HepG2 (cell line): ENCODE measurements around the gene SRSF3. TPM values are rescaled to one million over a fixed set of nuclear protein-coding genes. Genes with fewer than 3 reads are reported as not detected.
A peak's percentile ranks its signal among the peaks of the same experiment; 100 is the strongest.

Experiments
- CBFB ChIP-seq: sonication (generic); formaldehyde crosslinking; IDR thresholded peaks from 2 replicates; pipeline ENCODE4 v1.4.0; 2020; ENCODE audit warnings: missing genetic modification reagents
- GTF2F1 ChIP-seq: fragments of 150-350 bp; IDR thresholded peaks from 2 replicates; pipeline ENCODE4 v1.6.1; 2014; ENCODE audit warnings: low read length
- HMGA1 ChIP-seq: sonication (generic); formaldehyde crosslinking; conservative IDR thresholded peaks from 2 replicates; pipeline ENCODE4 v1.4.0; 2020; ENCODE audit warnings: missing genetic modification reagents
- KDM1A ChIP-seq: IDR thresholded peaks from 2 replicates; pipeline ENCODE4 v1.6.1; 2016; ENCODE audit warnings: missing compliant biosample characterization
- KDM4B ChIP-seq: sonication (generic); formaldehyde crosslinking; IDR thresholded peaks from 2 replicates; pipeline ENCODE4 v1.4.0; 2020; ENCODE audit warnings: missing genetic modification reagents
- NR1H2 ChIP-seq: sonication (generic); formaldehyde crosslinking; IDR thresholded peaks from 2 replicates; pipeline ENCODE4 v1.8.1; 2022; ENCODE audit warnings: low read depth, missing genetic modification reagents, borderline replicate concordance
- RAD21 ChIP-seq: fragments of 450-650 bp; formaldehyde crosslinking; IDR thresholded peaks from 2 replicates; pipeline ENCODE4 v1.5.0; 2020; ENCODE audit warnings: mild to moderate bottlenecking
- SMARCC2 ChIP-seq: fragments of 450-650 bp; IDR thresholded peaks from 2 replicates; pipeline ENCODE4 v1.6.1; 2017; ENCODE audit warnings: antibody characterized with exemption, mild to moderate bottlenecking
- ZBTB7B ChIP-seq: sonication (generic); formaldehyde crosslinking; IDR thresholded peaks from 2 replicates; pipeline ENCODE4 v1.4.0; 2020; ENCODE audit warnings: missing genetic modification reagents
- ZFP62 ChIP-seq: sonication (generic); formaldehyde crosslinking; IDR thresholded peaks from 2 replicates; pipeline ENCODE4 v1.4.0; 2020; ENCODE audit warnings: missing genetic modification reagents
- ZFYVE20 ChIP-seq: sonication (generic); formaldehyde crosslinking; IDR thresholded peaks from 2 replicates; pipeline ENCODE4 v1.8.0; 2023; ENCODE audit warnings: low read depth, mild to moderate bottlenecking, moderate library complexity, missing genetic modification reagents, borderline replicate concordance
- ZNF33A ChIP-seq: sonication (generic); formaldehyde crosslinking; IDR thresholded peaks from 2 replicates; pipeline ENCODE4 v1.5.1; 2020; ENCODE audit warnings: missing genetic modification reagents, mild to moderate bottlenecking, moderate library complexity, borderline replicate concordance
- ZNF383 ChIP-seq: sonication (generic); formaldehyde crosslinking; IDR thresholded peaks from 2 replicates; pipeline ENCODE4 v1.4.0; 2020; ENCODE audit warnings: missing genetic modification reagents, mild to moderate bottlenecking, borderline replicate concordance
- polyA plus RNA-seq, 8 experiments: library from polyadenylated mRNA; depleted of rRNA in 3 of 8; stranded (reverse) in 7 of 8; unstranded in 1 of 8; fragments of >200 nt; fragmentation: Illumina TruSeq in 4 of 8; extraction: Trizol in 4 of 8; gene quantifications; 2 replicates each; pipeline versions ENCODE4 v1.2.1 to v1.2.3, GENCODE V29; 2011 to 2016; ENCODE audit warnings: low read depth in 4 of 8, missing spikeins in 1 of 8, mixed read lengths in 1 of 8; ENCODE audit not compliant: insufficient read depth in 1 of 8
- total RNA-seq, 5 experiments: library from RNA; depleted of rRNA; stranded (reverse); fragments of >200 nt; fragmentation: Illumina TruSeq; extraction: Trizol; gene quantifications; 2 replicates each; pipeline ENCODE4 v1.2.3, GENCODE V29; 2016; ENCODE audit warnings: low read depth in 1 of 5
- TF ChIP-seq, protein P1 (sequence below): sonication (generic); formaldehyde crosslinking; IDR thresholded peaks from 2 replicates; pipeline ENCODE4 v1.8.1; 2022; ENCODE audit warnings: mild to moderate bottlenecking, missing genetic modification reagents
- TF ChIP-seq, protein P2 (sequence below): sonication (generic); IDR thresholded peaks from 2 replicates; pipeline ENCODE4 v1.6.1; 2016; ENCODE audit warnings: low read depth, borderline replicate concordance
- TF ChIP-seq, protein P3 (sequence below): sonication (generic); formaldehyde crosslinking; IDR thresholded peaks from 2 replicates; pipeline ENCODE4 v1.8.1; 2023; ENCODE audit warnings: missing genetic modification reagents, mild to moderate bottlenecking, borderline replicate concordance
- TF ChIP-seq, protein P4 (sequence below): sonication (generic); formaldehyde crosslinking; IDR thresholded peaks from 2 replicates; pipeline ENCODE4 v1.4.0; 2020; ENCODE audit warnings: missing genetic modification reagents, borderline replicate concordance
- TF ChIP-seq, protein P5 (sequence below): sonication (generic); formaldehyde crosslinking; IDR thresholded peaks from 2 replicates; pipeline ENCODE4 v1.4.0; 2020; ENCODE audit warnings: mild to moderate bottlenecking, missing genetic modification reagents, borderline replicate concordance

SRSF3 gene
- total and polyA plus RNA-seq, 2 of the 13 experiments (the other 11 are each of a cell fraction or from before 2014, with no cell fraction given) = 206 to 684 TPM

DNA sequence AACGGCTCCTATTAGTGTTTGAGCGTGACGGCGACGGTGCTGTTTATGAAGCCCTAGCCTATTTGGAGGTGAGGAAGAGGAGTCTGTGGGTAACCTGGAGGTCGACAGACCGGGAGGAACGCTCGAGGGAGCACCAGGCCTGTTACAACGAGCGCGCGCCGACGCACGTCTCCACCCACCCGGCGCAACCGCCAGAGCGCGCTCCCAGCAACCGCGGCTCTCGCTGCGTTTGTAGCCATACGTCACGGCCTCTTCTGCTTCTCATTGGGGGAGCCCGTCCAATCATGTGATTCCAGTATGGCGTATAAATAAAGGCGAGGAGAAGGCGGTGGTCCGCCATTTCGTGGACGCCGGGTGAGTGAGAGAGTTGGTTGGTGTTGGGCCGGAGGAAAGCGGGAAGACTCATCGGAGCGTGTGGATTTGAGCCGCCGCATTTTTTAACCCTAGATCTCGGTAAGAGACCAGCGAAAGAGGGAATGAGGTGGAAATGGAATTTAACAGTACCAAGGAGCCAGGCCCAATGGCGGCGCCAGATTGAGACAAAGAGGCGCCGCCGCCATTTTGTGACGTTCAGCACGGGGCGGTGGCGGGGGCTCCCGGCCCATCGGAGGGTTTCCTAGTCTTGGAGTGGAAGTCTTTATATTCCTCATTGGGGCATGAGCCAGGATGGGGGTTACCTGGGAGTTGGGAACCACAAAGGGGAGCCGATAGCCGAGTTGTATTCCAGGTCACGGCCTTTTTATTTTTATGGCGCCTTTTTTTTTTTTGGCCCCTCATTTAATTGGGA is at the start of gene SRSF3 (continued):
- TF ChIP-seq GTF2F1 = peak; percentile 91
- TF ChIP-seq ZBTB7B (CRISPR knock-in tag) = peak; percentile 55; the same call in 1 of the 2 replicates
- TF ChIP-seq ZNF33A (CRISPR knock-in tag) = no peak
- TF ChIP-seq ZFYVE20 (CRISPR knock-in tag) = peak; percentile 55; the same call in 1 of the 2 replicates
- TF ChIP-seq, protein P1, sequence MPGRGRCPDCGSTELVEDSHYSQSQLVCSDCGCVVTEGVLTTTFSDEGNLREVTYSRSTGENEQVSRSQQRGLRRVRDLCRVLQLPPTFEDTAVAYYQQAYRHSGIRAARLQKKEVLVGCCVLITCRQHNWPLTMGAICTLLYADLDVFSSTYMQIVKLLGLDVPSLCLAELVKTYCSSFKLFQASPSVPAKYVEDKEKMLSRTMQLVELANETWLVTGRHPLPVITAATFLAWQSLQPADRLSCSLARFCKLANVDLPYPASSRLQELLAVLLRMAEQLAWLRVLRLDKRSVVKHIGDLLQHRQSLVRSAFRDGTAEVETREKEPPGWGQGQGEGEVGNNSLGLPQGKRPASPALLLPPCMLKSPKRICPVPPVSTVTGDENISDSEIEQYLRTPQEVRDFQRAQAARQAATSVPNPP (CRISPR knock-in tag) = peak; percentile 87
- TF ChIP-seq, protein P2, sequence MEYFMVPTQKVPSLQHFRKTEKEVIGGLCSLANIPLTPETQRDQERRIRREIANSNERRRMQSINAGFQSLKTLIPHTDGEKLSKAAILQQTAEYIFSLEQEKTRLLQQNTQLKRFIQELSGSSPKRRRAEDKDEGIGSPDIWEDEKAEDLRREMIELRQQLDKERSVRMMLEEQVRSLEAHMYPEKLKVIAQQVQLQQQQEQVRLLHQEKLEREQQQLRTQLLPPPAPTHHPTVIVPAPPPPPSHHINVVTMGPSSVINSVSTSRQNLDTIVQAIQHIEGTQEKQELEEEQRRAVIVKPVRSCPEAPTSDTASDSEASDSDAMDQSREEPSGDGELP = 0 out of 2 replicates have a peak, but pooled peaks have one; percentile 28
- no peak for TF ChIP-seq NR1H2
- no peak; the same call in none of the 2 replicates for TF ChIP-seq CBFB
- TF ChIP-seq, protein P3, sequence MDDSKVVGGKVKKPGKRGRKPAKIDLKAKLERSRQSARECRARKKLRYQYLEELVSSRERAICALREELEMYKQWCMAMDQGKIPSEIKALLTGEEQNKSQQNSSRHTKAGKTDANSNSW = no peak
- TF ChIP-seq HMGA1 (CRISPR knock-in tag) = no peak
- TF ChIP-seq, protein P4, sequence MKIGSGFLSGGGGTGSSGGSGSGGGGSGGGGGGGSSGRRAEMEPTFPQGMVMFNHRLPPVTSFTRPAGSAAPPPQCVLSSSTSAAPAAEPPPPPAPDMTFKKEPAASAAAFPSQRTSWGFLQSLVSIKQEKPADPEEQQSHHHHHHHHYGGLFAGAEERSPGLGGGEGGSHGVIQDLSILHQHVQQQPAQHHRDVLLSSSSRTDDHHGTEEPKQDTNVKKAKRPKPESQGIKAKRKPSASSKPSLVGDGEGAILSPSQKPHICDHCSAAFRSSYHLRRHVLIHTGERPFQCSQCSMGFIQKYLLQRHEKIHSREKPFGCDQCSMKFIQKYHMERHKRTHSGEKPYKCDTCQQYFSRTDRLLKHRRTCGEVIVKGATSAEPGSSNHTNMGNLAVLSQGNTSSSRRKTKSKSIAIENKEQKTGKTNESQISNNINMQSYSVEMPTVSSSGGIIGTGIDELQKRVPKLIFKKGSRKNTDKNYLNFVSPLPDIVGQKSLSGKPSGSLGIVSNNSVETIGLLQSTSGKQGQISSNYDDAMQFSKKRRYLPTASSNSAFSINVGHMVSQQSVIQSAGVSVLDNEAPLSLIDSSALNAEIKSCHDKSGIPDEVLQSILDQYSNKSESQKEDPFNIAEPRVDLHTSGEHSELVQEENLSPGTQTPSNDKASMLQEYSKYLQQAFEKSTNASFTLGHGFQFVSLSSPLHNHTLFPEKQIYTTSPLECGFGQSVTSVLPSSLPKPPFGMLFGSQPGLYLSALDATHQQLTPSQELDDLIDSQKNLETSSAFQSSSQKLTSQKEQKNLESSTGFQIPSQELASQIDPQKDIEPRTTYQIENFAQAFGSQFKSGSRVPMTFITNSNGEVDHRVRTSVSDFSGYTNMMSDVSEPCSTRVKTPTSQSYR (CRISPR knock-in tag) = peak; percentile 59; the same call in 1 of the 2 replicates
- TF ChIP-seq KDM4B (CRISPR knock-in tag) = peak; percentile 85
- TF ChIP-seq ZNF383 (CRISPR knock-in tag) = 0 out of 2 replicates have a peak, but pooled peaks have one; percentile 87
- no peak for TF ChIP-seq KDM1A (CRISPR knock-in tag)
- TF ChIP-seq, protein P5, sequence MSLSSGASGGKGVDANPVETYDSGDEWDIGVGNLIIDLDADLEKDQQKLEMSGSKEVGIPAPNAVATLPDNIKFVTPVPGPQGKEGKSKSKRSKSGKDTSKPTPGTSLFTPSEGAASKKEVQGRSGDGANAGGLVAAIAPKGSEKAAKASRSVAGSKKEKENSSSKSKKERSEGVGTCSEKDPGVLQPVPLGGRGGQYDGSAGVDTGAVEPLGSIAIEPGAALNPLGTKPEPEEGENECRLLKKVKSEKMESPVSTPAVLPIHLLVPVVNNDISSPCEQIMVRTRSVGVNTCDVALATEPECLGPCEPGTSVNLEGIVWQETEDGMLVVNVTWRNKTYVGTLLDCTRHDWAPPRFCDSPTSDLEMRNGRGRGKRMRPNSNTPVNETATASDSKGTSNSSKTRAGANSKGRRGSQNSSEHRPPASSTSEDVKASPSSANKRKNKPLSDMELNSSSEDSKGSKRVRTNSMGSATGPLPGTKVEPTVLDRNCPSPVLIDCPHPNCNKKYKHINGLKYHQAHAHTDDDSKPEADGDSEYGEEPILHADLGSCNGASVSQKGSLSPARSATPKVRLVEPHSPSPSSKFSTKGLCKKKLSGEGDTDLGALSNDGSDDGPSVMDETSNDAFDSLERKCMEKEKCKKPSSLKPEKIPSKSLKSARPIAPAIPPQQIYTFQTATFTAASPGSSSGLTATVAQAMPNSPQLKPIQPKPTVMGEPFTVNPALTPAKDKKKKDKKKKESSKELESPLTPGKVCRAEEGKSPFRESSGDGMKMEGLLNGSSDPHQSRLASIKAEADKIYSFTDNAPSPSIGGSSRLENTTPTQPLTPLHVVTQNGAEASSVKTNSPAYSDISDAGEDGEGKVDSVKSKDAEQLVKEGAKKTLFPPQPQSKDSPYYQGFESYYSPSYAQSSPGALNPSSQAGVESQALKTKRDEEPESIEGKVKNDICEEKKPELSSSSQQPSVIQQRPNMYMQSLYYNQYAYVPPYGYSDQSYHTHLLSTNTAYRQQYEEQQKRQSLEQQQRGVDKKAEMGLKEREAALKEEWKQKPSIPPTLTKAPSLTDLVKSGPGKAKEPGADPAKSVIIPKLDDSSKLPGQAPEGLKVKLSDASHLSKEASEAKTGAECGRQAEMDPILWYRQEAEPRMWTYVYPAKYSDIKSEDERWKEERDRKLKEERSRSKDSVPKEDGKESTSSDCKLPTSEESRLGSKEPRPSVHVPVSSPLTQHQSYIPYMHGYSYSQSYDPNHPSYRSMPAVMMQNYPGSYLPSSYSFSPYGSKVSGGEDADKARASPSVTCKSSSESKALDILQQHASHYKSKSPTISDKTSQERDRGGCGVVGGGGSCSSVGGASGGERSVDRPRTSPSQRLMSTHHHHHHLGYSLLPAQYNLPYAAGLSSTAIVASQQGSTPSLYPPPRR = peak; percentile 71; the same call in 1 of the 2 replicates
- TF ChIP-seq SMARCC2 = no peak
- peak; percentile 64 for TF ChIP-seq RAD21 (CRISPR knock-in tag)
- TF ChIP-seq ZFP62 = no peak
